Testis (tissue), 3 donors: ENCODE measurements around the gene FKBP10. TPM values are rescaled to one million over a fixed set of nuclear protein-coding genes. Genes with fewer than 3 reads are reported as not detected.

Experiments used
- DNase-seq: peaks from one replicate; pipeline ENCODE4 v3.0.0-alpha.2; 2019
- H3K27ac ChIP-seq, 2 donors: fragments of 200-600 bp; sonication (generic); one replicate each; pipeline ENCODE4 v1.5.1; 2019
- H3K27me3 ChIP-seq: fragments of 200-600 bp; sonication (generic); one replicate; pipeline ENCODE4 v1.5.1; 2019
- H3K36me3 ChIP-seq: fragments of 200-600 bp; sonication (generic); one replicate; pipeline ENCODE4 v1.5.1; 2017; ENCODE audit warnings: low read depth; ENCODE audit errors: missing control alignments
- H3K4me1 ChIP-seq: fragments of 200-600 bp; sonication (generic); one replicate; pipeline ENCODE4 v1.5.1; 2019
- H3K4me3 ChIP-seq, 2 donors: fragments of 200-600 bp; sonication (generic); one replicate each; pipeline ENCODE4 v1.5.1; 2017 to 2019
- H3K9me3 ChIP-seq: fragments of 200-600 bp; sonication (generic); one replicate; pipeline ENCODE4 v1.5.1; 2017
- CTCF ChIP-seq, 3 experiments: fragments of 450-650 bp in 2 of 3; fragments of 200-600 bp in 1 of 3; sonication (generic) in 1 of 3; IDR thresholded peaks; one replicate each; pipeline ENCODE4 v1.5.1; 2016 to 2019; ENCODE audit warnings: antibody characterized with exemption in 3 of 3, mild to moderate bottlenecking in 2 of 3, moderate library complexity in 1 of 3
- POLR2A ChIP-seq: fragments of 450-650 bp; IDR thresholded peaks from one replicate; pipeline ENCODE4 v1.6.1; 2017; ENCODE audit warnings: antibody characterized with exemption, mild to moderate bottlenecking, moderate library complexity
- WGBS, 2 donors: methylation state at CpG; one replicate each; pipeline ENCODE4 v1.1.5; 2018; 5-methylcytosine and 5-hydroxymethylcytosine counted together
- intact Hi-C: fragments of 100-400 bp; cut with DNase I; formaldehyde crosslinking; loops from one replicate; pipeline ENCODE4 v1.15.1; 2023; ENCODE audit warnings: low total_unique reads
- polyA plus RNA-seq: library from polyadenylated mRNA; stranded (reverse); fragments of 350-450 nt; fragmentation: Illumina TruSeq; extraction: RNeasy Lipid Tissue Mini Kit (QIAGEN cat#74804); gene quantifications from one replicate; pipeline ENCODE4 v1.2.3, GENCODE V29; 2014; ENCODE audit warnings: low read depth, low replicate concordance; ENCODE audit not compliant: insufficient read depth
- total RNA-seq, 2 donors: library from RNA; depleted of rRNA; stranded (reverse); fragments of >200 nt; gene quantifications; one replicate each; pipeline ENCODE4 v1.2.3, GENCODE V29; 2016

The FKBP10 gene
- total and polyA plus RNA-seq, 3 donors from 2014 or later, result 31.4 to 37.8 (median 36.5) TPM

- no peaks in the 10 kb centered on the region for H3K9me3 ChIP-seq
- H3K27ac ChIP-seq, result no peak overlapping the region
- no peak for DNase-seq
- H3K27me3 ChIP-seq, result no peaks in the 10 kb centered on the region
- intact Hi-C loops, result no loop called here
- no peaks in the 10 kb centered on the region for H3K36me3 ChIP-seq
- TF ChIP-seq POLR2A (no peak), CTCF (IDR thresholded peaks at IDR 0.05) (no peak)
- WGBS, 2 donors, result 0 to 1% methylated on average over 11 to 22 of the region's 22 CpGs
- H3K4me1 ChIP-seq, result peaks cover 13% of the 10 kb centered on the region
- H3K4me3 ChIP-seq, result peak overlapping the region; percentile 57 to 61
Measured at GRCh38 chr17:41785859-41786226, 27.0 kb upstream of the FKBP10 start.

GRCh38 chr17:41786227-41787020 is 26.4 kb upstream of the FKBP10 start, which contains the start of gene JUP:
Gene JUP, minus strand, starts transcription at chr17:41786711. Its CDS starts 14,857 bp downstream, at chr17:41771854.
- H3K9me3 ChIP-seq, result no peaks in the 10 kb centered on the region
- 2 to 12% methylated on average over 5 to 75 of the region's 79 CpGs for WGBS, 2 donors
- no peaks in the 10 kb centered on the region for H3K36me3 ChIP-seq
- DNase-seq, result peak; percentile 98
- TF ChIP-seq CTCF (IDR thresholded peaks at IDR 0.05) (peak; percentile 31 to 33 (median 33)), POLR2A (no peak)
- H3K27me3 ChIP-seq, result no peaks in the 10 kb centered on the region
- peak within 1 kb of the TSS; percentile 57 to 61 for H3K4me3 ChIP-seq
- peaks cover 13% of the 10 kb centered on the region for H3K4me1 ChIP-seq
- intact Hi-C loops, result no loop called here
- no peak within 1 kb of the TSS for H3K27ac ChIP-seq

- no peak overlapping the region for H3K4me3 ChIP-seq
- no peak for TF ChIP-seq POLR2A
- TF ChIP-seq CTCF (IDR thresholded peaks at IDR 0.05), result no peak
- intact Hi-C loops, result no loop called here
- H3K27me3 ChIP-seq, result no peaks in the 10 kb centered on the region
- no peaks in the 10 kb centered on the region for H3K36me3 ChIP-seq
- H3K9me3 ChIP-seq, result no peaks in the 10 kb centered on the region
- H3K4me1 ChIP-seq, result peaks cover 12% of the 10 kb centered on the region
- no peak overlapping the region for H3K27ac ChIP-seq
- WGBS, 2 donors, result 20 to 46% methylated on average over 4 of the region's 4 CpGs
- DNase-seq, result no peak
Measured at GRCh38 chr17:41787021-41787418, 25.8 kb upstream of the FKBP10 start.

- TF ChIP-seq CTCF (IDR thresholded peaks at IDR 0.05), result no peak
- no peak for TF ChIP-seq POLR2A
- 29 to 55% methylated on average over 11 to 22 of the region's 22 CpGs for WGBS, 2 donors
- peak; percentile 68 for DNase-seq
- Histone ChIP-seq H3K27ac (peak overlapping the region; percentile 50 to 56), H3K9me3 (no peaks in the 10 kb centered on the region), H3K27me3 (no peaks in the 10 kb centered on the region), H3K4me3 (no peak overlapping the region), H3K4me1 (peaks cover 22% of the 10 kb centered on the region), H3K36me3 (no peaks in the 10 kb centered on the region)
- intact Hi-C loops, result loop anchor here (10.0 kb wide), 1 partner anchor 58 kb away; the partner anchor contains the start of gene HAP1
Measured at GRCh38 chr17:41792845-41793783, 19.7 kb upstream of the FKBP10 start.
